Mammary epithelial cell (primary cell): ENCODE data around the gene SLC4A3.

Experiments used
- CTCF ChIP-seq, 2 donors: IDR thresholded peaks in 1 of 2; conservative IDR thresholded peaks in 1 of 2; 2 replicates each; pipeline ENCODE4 v1.5.1; 2011 to 2012; ENCODE audit warnings: inconsistent platforms in 2 of 2, low read length in 2 of 2, mild to moderate bottlenecking in 2 of 2, control low read depth in 1 of 2, low read depth in 1 of 2; ENCODE audit not compliant: insufficient read depth in 1 of 2; ENCODE audit errors: extremely low read depth in 1 of 2
- EZH2 ChIP-seq: IDR thresholded peaks from 2 replicates; pipeline ENCODE4 v1.6.1; 2012; ENCODE audit warnings: low read length, inconsistent platforms, borderline replicate concordance

GRCh38 chr2:219671279-219671678 lies 43.8 kb downstream of the SLC4A3 start:
- no peak for TF ChIP-seq CTCF (conservative IDR thresholded peaks at IDR 0.05 in 1 of 2, IDR thresholded peaks at IDR 0.05 in 1 of 2; ENCODE audit: extremely low read depth in 1 of 2, insufficient read depth in 1 of 2, low read depth in 1 of 2, low read length in 2 of 2)
- TF ChIP-seq EZH2: no peak
